Measurements from ENCODE around the gene SLC16A5.
"Not testable (repeated sequence)": the region's sequence is repeated elsewhere in the genome, so short reads cannot be mapped to it uniquely, and the experiment has no call there.

The SLC16A5 gene

GRCh38 chr17:75064460-75064859, 23.3 kb upstream of the SLC16A5 start:
- no peak for DNase-seq

- DNase-seq: no peak
Observed at GRCh38 chr17:75064867-75065561, 22.7 kb upstream of the SLC16A5 start.

- no peak for DNase-seq
Observed at GRCh38 chr17:75065562-75066151, 22.1 kb upstream of the SLC16A5 start.

GRCh38 chr17:75067856-75068255, 19.9 kb upstream of the SLC16A5 start:
- no peak for DNase-seq

- DNase-seq: no peak
Observed at GRCh38 chr17:75068750-75069149, 19.0 kb upstream of the SLC16A5 start.

- DNase-seq: no peak
Observed at GRCh38 chr17:75069783-75070182, 18.0 kb upstream of the SLC16A5 start.

- not testable (repeated sequence) for DNase-seq
Observed at GRCh38 chr17:75071478-75072271, 16.1 kb upstream of the SLC16A5 start.

GRCh38 chr17:75072909-75073308, 14.8 kb upstream of the SLC16A5 start:
- not testable (repeated sequence) for DNase-seq

- DNase-seq: no peak
Observed at GRCh38 chr17:75073618-75074047, 14.1 kb upstream of the SLC16A5 start.

GRCh38 chr17:75074532-75074931, 13.2 kb upstream of the SLC16A5 start:
- no peak for DNase-seq

GRCh38 chr17:75075597-75076336, 12.0 kb upstream of the SLC16A5 start:
- DNase-seq: no peak

- DNase-seq: no peak
Observed at GRCh38 chr17:75077072-75077495, 10.7 kb upstream of the SLC16A5 start.

- peak; percentile 22 for DNase-seq
Observed at GRCh38 chr17:75077496-75078283, 10.1 kb upstream of the SLC16A5 start.

- no peak for DNase-seq
Observed at GRCh38 chr17:75078284-75079022, 9.3 kb upstream of the SLC16A5 start.

GRCh38 chr17:75079023-75079373, 8.8 kb upstream of the SLC16A5 start:
- DNase-seq: no peak

- no peak for DNase-seq
Observed at GRCh38 chr17:75081611-75082540, 5.9 kb upstream of the SLC16A5 start.

- no peak for DNase-seq
Observed at GRCh38 chr17:75082683-75083082, 5.1 kb upstream of the SLC16A5 start.

GRCh38 chr17:75084039-75084660, 3.6 kb upstream of the SLC16A5 start:
- no peak for DNase-seq

- no peak for DNase-seq
Observed at GRCh38 chr17:75086496-75087181, 1.1 kb upstream of the SLC16A5 start.
